Right kidney (tissue), 9 donors: ENCODE results near the gene KPNA6.
"Not testable (repeated sequence)": the region's sequence is repeated elsewhere in the genome, so short reads cannot be mapped to it uniquely, and the experiment has no call there.

Source experiments
- DNase-seq: peaks from one replicate; pipeline ENCODE4 v3.0.0-alpha.2; 2016
- long read RNA-seq, 8 donors: transcript quantifications; one replicate each; lab custom pipeline, GENCODE V29; 2026

The KPNA6 gene
- long read RNA-seq, donor 1, full-length matches to known transcripts, result 6 of 6 reads
- long read RNA-seq, donor 1, partial matches to known transcripts, result 0 of 6 reads
- long read RNA-seq, donor 1, other reads (novel, unspliced or antisense), result 0 of 6 reads
- long read RNA-seq, donor 2, full-length matches to known transcripts, result 4 of 4 reads
- long read RNA-seq, donor 2, partial matches to known transcripts, result 0 of 4 reads
- long read RNA-seq, donor 2, other reads (novel, unspliced or antisense), result 0 of 4 reads
- long read RNA-seq, donor 3, full-length matches to known transcripts, result 2 of 2 reads
- long read RNA-seq, donor 3, partial matches to known transcripts, result 0 of 2 reads
- long read RNA-seq, donor 3, other reads (novel, unspliced or antisense), result 0 of 2 reads
- long read RNA-seq, donor 4, full-length matches to known transcripts, result 1 of 1 reads
- long read RNA-seq, donor 4, partial matches to known transcripts, result 0 of 1 reads
- long read RNA-seq, donor 4, other reads (novel, unspliced or antisense), result 0 of 1 reads
- long read RNA-seq, donor 5, full-length matches to known transcripts, result 3 of 3 reads
- long read RNA-seq, donor 5, partial matches to known transcripts, result 0 of 3 reads
- long read RNA-seq, donor 5, other reads (novel, unspliced or antisense), result 0 of 3 reads
- long read RNA-seq, donor 6, full-length matches to known transcripts, result 4 of 4 reads
- long read RNA-seq, donor 6, partial matches to known transcripts, result 0 of 4 reads
- long read RNA-seq, donor 6, other reads (novel, unspliced or antisense), result 0 of 4 reads
- long read RNA-seq, donor 7, full-length matches to known transcripts, result 1 of 8 reads
- long read RNA-seq, donor 7, partial matches to known transcripts, result 7 of 8 reads
- long read RNA-seq, donor 7, other reads (novel, unspliced or antisense), result 0 of 8 reads
- long read RNA-seq, donor 8, full-length matches to known transcripts, result 2 of 2 reads
- long read RNA-seq, donor 8, partial matches to known transcripts, result 0 of 2 reads
- long read RNA-seq, donor 8, other reads (novel, unspliced or antisense), result 0 of 2 reads

DNA sequence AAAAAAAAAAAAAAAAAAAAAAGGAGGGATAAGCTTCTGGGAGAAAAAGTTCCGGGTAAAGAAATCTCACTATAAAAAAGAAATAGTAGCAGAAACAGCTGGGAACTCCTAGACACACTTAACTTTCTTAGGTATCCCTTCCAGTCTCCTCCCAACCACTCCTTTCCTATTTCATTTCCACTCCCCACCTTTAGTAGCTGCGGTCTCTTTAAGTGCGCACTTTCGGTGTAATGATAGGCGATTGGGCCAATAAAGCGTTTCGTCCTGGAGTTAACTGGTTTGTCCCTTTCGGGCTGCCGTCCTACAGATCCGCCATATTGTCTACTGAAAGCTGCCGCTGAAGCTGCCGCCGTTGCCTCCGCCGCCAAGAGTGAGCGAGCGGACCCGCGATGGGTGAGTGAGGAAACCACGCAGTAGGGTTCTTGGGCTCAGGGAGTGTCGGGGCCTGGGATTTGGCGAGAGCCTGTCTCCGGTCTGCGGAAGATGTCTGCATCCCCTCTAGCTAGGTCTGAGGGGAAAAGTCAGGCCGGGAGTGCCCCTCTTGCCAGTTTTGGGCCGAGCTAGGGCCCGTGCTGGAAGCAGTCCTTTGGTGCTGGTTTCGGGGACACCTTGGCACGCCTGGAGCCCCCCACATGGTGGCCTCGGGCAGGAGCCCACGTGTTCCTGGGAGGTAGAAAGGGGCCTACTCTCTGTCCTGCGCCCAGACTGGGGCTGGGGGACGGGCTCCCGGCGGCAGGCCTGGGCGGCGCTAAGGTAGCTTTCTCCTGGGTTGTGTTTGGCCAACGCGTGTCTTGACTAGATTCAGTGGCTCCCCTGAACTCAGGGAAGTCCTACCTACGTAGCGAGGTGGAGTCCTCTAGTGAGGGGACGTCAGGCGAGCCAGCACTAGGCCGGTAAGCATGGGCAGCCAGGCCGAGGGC, at the start of gene KPNA6:
Gene KPNA6 (plus strand): TSS at position 315 of the 920 bp plus-strand sequence. CDS start 75 bp downstream, at position 390.
- peak; percentile 95 for DNase-seq

DNA sequence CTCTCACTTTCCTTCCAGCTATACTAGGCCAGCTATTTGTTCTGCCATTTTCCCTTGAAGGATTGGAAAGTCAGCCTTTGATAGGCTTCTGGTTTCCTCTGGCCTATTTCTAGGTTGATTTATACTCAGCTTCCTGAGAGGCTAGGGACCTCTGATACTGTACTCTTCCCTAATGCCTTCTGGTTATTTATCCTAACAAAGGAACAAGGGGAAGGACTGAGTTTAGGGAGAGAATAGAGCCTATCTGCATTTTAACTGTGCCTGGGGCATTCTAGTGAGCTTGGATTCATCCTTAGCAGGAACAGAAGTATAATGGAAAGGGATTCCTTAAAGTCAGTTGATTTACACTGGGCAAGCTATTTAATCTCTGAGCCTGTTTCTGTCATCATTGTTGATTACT, 46.9 kb upstream of the KPNA6 start:
- DNase-seq, result no peak

- DNase-seq, result no peak
Measured at GRCh38 chr1:32062867-32063230, 45.0 kb upstream of the KPNA6 start.

DNA sequence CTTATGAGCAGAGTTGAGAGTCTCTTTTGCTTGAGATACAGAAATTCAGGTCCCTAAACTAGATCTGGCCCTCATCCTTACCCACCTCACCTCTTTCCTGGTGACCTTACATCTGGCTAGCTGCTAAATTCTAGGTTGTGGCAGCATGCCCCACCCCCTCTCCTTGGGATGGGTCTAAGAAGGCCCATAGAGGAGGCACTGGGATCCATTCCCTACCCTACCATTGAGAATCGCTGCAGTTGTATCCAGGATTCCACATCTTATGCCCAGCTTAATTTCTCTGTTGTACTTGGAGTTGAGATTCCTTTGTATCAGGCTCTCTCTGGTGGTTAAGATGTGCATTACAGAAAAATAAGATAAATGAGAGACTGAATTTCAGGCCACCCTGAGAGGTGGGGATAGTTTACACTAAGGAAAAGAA, 44.6 kb upstream of the KPNA6 start:
- peak; percentile 32 for DNase-seq

DNA sequence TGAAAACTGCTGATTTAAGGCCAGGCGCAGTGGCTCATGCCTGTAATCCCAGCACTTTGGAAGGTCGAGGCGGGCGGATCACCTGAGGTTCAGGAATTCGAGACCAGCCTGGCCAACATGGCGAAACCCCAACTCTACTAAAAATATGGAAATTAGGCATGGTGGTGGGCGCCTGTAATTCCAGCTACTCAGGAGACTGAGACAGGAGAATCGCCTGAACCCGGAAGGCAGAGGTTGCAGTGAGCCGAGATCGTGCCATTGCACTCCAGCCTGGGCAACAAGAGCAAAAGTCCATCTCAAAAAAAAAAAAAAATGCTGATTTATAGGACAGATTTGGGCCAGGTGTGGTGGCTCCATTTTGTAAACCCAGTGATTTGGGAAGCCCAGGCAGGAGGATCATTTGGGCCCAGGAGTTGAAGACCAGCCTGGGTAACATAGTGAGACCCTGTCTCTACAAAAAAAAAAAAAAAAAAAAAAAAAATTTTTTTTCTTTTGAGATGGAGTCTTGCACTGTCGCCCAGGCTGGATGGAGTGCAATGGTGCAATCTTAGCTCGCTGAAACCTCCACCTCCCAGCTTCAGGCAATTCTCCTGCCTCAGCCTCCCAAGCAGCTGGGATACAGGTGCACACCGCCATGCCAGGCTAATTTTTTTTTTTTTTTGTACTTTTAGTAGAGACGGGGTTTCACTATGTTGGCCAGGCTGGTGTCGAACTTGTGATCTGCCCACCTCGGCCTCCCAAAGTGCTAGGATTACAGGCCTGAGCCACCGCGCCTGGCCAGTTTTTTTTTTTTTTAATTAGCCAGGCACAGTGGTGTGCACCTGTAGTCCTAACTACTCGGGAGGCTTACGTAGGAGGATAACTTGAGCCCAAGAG, 42.0 kb upstream of the KPNA6 start:
- DNase-seq, result not testable (repeated sequence)

GRCh38 chr1:32066489-32066873, 41.4 kb upstream of the KPNA6 start:
- no peak for DNase-seq

GRCh38 chr1:32068957-32069588, 38.8 kb upstream of the KPNA6 start:
- DNase-seq, result peak; percentile 30

- DNase-seq, result no peak
Measured at GRCh38 chr1:32071758-32072621, 35.9 kb upstream of the KPNA6 start.

DNA sequence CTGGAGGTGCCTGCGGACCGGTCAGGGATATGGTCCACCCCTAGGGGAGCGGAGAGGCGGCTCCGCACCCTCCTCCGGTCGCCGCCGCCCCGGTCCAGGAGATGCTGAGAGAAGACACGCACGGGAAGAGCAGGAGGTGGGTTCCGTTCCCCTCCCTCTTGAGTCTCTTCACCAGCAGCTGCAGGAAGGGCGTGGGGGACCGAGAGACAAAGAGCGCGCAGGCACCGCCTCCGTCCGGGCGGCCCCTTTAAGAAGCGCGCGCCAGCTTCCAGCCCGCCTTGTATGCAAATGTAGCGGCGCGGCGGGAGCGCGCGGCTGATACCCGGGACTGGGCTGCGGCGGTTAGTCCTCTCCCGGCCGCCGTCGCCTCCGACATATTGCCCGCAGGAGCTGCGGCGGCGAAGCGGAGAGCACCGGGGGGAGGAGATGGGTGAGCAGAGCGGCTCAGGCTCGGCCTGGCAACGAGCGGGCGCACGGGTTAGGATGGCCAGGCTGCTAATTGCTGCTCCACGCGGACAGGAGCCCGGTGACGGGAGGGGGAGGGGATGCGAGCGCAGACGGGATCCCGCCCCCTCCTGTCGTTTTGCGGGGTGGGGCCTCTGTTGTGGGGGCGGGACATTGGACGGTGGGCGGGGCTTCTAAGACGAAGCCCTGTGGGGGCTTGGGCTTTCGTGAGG, 35.1 kb upstream of the KPNA6 start, which contains the start of gene TMEM39B:
Gene TMEM39B (plus strand): TSS at position 318 of the 677 bp plus-strand sequence. CDS start 109 bp downstream, at position 427.
- peak; percentile 99 for DNase-seq

DNA sequence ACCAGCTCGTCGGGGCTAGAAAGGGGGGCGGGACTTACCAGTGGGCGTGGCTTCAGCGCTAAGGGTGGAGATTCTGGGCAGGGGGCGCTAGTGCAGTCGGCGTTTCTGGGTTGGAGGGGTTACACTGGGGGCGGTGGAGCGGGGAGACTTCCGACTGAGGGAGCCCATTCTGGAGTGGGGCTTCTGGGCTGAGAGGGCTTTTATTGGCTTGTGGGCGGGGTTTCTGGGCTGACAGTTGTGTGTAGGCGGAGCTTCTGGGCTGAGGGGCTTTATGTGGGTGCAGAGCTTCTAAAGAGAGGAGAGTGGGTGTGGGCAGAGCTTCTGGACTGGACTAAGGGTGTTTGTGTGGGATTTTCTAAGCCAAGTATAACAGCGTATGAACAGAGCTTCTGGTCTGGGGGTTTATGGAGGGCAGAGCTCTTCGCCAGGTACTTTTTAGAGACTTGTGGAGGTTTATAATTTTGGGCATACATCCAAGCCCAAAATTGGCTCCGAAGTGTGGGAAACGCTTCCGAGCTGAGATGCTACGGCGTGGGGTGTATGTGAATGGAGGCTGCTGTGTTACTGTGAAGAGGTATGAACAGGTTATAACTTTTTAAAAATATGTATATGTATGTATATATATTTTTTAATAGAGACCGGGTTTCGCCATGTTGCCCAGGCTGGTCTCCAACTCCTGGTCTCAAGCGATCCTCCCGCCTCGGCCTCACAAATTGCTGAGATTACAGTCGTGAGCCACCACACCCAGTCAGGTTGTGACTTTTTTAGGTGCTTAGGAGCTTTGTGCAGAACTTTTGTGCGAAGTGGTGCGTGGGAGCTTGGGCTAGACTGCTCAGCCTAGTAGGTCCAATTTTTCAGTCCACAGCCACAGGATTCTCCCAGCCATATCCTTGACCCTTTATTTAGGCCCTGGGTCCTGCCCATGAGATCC, 34.3 kb upstream of the KPNA6 start:
- DNase-seq, result no peak

DNA sequence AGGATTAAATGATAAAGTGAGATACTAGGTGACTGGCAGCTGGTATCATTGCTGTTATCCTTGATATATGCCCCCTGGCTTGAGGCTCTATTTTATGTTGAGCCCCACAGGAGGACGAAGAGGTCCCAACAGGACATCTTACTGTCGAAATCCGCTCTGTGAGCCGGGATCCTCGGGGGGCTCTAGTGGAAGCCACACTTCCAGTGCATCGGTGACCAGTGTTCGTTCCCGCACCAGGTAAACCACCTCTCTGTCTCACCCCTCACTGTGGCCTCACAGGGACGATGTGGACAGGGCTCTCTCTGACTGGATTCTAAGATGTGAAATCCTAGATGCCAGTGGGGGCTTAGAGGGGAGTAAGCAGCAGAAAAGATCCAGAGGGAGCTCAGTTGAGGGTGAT, 33.0 kb upstream of the KPNA6 start:
- DNase-seq, result no peak

GRCh38 chr1:32077451-32077850, 30.4 kb upstream of the KPNA6 start:
- DNase-seq, result no peak

GRCh38 chr1:32082022-32082421, 25.8 kb upstream of the KPNA6 start:
- no peak for DNase-seq

GRCh38 chr1:32086381-32086780, 21.5 kb upstream of the KPNA6 start:
- DNase-seq, result not testable (repeated sequence)

DNA sequence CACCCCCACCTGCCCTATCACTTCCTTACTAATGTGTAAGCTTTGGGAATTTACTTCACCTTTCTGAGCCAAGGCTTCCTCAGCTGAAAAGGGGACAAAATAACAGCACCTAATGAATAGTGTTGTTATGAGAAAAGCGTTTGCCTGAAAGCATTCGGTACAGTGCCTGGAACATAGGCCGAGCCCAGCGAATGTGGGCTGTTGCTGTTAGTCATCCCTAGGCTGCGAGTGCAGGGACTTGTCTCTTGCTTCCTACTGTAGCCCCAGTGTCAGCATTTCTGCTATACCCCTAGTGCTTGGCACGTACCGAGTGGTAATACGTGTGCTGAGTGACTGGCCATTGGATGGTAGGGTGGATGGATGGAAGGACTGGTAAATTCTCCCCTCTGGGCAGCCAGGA, 16.7 kb upstream of the KPNA6 start:
- no peak for DNase-seq

DNA sequence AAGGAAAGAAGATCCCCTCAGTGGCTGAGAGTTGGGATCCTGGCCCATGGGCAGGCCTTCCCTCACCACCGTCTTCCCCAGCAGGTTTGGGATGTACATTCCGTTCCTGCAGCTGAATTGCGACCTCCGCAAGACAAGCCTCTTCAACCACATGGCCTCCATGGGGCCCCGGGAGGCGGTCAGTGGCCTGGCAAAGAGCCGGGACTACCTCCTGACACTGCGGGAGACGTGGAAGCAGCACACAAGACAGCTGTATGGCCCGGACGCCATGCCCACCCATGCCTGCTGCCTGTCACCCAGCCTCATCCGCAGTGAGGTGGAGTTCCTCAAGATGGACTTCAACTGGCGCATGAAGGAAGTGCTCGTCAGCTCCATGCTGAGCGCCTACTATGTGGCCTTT, 16.3 kb upstream of the KPNA6 start:
- DNase-seq, result no peak

DNA sequence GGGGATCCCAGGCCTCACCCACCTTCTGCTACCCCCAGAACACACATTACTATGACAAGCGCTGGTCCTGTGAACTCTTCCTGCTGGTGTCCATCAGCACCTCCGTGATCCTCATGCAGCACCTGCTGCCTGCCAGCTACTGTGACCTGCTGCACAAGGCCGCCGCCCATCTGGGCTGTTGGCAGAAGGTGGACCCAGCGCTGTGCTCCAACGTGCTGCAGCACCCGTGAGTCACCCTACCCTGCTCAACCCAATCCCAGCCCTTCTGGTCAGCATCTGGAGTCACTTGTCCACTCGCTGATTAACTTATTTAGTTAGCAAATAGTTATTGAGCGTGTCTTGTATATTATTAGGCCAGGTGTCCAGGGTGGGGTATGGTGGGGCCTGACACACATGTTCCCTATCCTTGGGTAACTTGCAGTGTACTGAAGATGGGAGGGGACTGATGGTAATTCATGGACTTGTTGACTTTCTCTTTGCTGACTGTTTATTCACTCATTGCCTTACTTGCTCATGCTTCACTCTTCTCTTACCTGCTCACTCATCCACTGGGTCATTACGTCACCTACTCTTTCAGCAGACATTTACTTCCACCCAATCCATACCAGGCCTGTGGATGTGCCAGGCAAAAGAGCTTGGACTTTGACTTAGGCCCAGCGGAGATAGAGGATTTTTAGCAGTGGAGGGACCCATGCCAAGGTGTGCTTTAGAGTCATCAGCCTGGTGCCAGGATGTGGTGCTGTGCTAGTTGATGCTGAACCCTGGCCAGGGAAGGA, 12.9 kb upstream of the KPNA6 start:
- DNase-seq, result no peak
